Vein endothelial cell (primary cell): ENCODE data around the gene NLGN4Y. TPM values are rescaled to one million over a fixed set of nuclear protein-coding genes. Genes with fewer than 3 reads are reported as not detected.

Source experiments
- total RNA-seq: library from RNA; depleted of rRNA; stranded (reverse); fragments of >200 nt; gene quantifications from 2 replicates; pipeline ENCODE4 v1.2.3, GENCODE V29; 2012

NLGN4Y gene
- 34.7 and 50.0 TPM in 2 replicates for total RNA-seq

DNA sequence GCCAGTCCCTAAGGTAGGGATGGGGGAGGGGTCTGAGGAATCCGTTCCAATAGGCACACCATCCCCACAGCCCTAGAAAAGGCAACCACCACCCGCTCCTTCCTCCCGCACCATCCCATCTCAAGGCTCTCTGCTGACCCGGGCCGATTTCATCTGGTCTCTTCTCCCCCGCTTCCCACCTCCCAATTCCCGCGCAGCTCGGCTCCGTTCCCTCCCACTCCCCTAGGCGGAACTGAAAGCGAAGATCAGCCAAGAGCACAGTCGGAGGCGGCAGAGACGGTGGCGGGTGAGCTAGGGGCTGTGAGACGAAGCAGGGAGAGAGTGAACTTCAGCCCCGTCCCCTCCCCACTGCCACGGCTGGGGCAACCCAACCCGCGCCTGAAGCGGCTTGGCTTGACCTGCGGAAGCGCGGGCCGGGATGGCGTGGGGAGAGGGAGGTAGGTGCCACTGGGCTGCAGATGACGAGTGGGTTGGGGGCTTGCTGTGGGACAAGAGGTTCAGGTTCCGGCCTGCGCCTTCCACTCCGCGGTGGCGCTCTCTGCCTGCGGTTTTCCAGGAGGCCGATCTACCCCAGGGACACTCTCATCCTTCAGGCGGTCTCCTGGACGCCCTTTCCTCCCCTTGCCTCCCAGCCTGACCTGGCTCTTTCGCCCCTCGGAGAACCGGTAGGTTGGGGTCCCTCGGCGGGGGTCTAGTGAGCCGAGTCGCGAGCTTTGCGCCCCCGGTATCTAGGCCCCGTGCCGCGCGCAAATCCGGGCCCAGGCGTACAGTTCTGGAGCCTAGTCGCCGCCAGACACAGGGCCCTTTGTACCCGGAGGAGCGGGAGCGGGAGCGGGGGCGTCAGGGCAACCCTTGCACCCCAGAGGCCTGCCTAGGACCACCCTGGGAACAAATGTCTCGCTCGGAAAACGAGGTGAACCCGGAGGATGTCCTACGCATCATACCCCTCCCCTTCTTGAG lies at the start of gene NLGN4Y:
Gene NLGN4Y (plus strand): TSS at position 258 of the 960 bp plus-strand sequence. CDS start 97,591 bp downstream, outside the sequence.

